Stimulated activated CD4-positive, alpha-beta T cell treated with anti-CD3 and anti-CD28 coated beads, Interleukin-2, amount 100 ng/mL, for 4 hours (primary cell): ENCODE data around the gene FAM72B.
"Not testable (repeated sequence)": the region's sequence is repeated elsewhere in the genome, so short reads cannot be mapped to it uniquely, and the experiment has no call there.

Source experiments
- DNase-seq: peaks from one replicate; pipeline ENCODE4 v3.0.0-alpha.2; 2020; ENCODE audit warnings: low read depth

FAM72B gene

DNA sequence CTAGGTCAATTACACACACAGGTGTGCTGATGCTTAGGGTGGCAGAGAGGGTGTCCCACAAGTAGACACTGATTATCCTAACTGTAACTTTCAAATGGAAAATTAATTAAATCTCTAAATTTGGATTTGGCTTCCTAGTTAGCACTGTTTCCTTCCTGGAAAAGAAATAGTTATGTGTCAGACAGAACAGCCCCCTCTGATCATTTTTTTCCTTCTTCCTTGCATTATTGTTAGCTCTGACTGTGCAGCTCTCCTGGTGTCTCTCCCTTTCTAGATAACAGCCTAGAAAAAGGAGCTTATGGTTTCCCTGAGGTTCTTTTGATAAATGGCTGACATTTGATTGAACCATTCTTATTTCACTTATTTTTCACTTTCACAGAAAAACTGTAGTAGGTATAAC is 31.4 kb downstream of the FAM72B start:
- not testable (repeated sequence) for DNase-seq

- not testable (repeated sequence) for DNase-seq
These were observed 32.8 kb downstream of the FAM72B start for GRCh38 chr1:121151294-121151693.

- not testable (repeated sequence) for DNase-seq
These were observed 35.5 kb downstream of the FAM72B start for GRCh38 chr1:121148489-121149190.

GRCh38 chr1:121140393-121140792 is 43.7 kb downstream of the FAM72B start:
- not testable (repeated sequence) for DNase-seq

DNA sequence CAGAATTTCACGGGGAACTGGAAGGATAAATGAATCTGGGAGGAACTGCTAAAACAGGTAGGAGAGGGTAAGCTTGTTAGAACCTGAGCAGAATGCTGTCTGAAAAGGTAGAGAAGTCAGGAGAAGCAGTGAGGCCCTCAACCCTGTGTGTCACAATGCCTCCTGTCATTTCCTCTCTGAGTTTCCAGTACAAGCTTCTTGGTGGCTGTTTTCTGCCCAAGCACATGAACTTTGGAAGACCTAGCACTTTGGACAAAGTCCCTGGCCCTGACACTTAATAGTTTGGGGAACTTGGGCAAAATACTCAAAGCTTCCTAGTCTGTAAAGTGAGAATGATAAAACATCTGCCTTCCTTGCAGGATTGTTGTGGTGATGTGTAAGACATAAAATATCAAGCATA is 52.6 kb downstream of the FAM72B start:
- DNase-seq = not testable (repeated sequence)

- DNase-seq = not testable (repeated sequence)
These were observed 65.7 kb downstream of the FAM72B start for GRCh38 chr1:121118480-121118824.
